ENCODE measurements around the gene TMC2.
"Not testable (repeated sequence)": the region's sequence is repeated elsewhere in the genome, so short reads cannot be mapped to it uniquely, and the experiment has no call there.

Gene TMC2

DNA sequence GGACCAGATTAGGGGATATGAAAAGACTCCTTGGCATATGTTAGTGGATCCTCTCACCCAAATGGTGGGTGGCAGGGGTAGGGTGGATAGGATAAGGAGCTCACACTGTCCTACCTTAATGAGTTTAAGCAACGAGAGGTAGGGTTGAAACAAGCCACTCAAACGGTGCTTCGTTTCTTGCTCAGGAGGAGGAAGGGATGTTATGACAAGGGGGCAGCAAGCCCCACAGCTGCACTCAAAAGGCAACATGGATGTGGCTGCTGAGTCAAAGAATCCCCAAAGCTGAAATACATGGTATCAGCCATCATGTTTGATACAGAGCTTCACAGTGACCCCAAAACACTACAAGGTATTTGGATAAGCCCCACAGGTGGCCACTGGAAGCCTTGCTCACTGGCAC lies 136.1 kb downstream of the TMC2 start:
- TF ChIP-seq, protein P1, sequence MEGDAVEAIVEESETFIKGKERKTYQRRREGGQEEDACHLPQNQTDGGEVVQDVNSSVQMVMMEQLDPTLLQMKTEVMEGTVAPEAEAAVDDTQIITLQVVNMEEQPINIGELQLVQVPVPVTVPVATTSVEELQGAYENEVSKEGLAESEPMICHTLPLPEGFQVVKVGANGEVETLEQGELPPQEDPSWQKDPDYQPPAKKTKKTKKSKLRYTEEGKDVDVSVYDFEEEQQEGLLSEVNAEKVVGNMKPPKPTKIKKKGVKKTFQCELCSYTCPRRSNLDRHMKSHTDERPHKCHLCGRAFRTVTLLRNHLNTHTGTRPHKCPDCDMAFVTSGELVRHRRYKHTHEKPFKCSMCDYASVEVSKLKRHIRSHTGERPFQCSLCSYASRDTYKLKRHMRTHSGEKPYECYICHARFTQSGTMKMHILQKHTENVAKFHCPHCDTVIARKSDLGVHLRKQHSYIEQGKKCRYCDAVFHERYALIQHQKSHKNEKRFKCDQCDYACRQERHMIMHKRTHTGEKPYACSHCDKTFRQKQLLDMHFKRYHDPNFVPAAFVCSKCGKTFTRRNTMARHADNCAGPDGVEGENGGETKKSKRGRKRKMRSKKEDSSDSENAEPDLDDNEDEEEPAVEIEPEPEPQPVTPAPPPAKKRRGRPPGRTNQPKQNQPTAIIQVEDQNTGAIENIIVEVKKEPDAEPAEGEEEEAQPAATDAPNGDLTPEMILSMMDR (IDR thresholded peaks at IDR 0.05; ENCODE audit: low read depth, low read length): no peak
- H3K4me3 ChIP-seq (ENCODE audit: low read depth, low read length): no peak overlapping the region

GRCh38 chr20:2673453-2673852 lies 137.1 kb downstream of the TMC2 start:
- H3K4me3 ChIP-seq (ENCODE audit: low read depth, low read length): no peak overlapping the region
- TF ChIP-seq, protein P1 (IDR thresholded peaks at IDR 0.05; ENCODE audit: low read depth, low read length): no peak

GRCh38 chr20:2680046-2680445 lies 143.7 kb downstream of the TMC2 start:
- H3K4me3 ChIP-seq (ENCODE audit: low read depth, low read length): no peak overlapping the region
- TF ChIP-seq, protein P1 (IDR thresholded peaks at IDR 0.05; ENCODE audit: low read depth, low read length): no peak

GRCh38 chr20:2682040-2682439 lies 145.7 kb downstream of the TMC2 start:
- H3K4me3 ChIP-seq (ENCODE audit: low read depth, low read length): not testable (repeated sequence)

- H3K4me3 ChIP-seq (ENCODE audit: low read depth, low read length): not testable (repeated sequence)
Measured at GRCh38 chr20:2684817-2685216, 148.4 kb downstream of the TMC2 start.

GRCh38 chr20:2687514-2687913 lies 151.1 kb downstream of the TMC2 start:
- TF ChIP-seq, protein P1 (IDR thresholded peaks at IDR 0.05; ENCODE audit: low read depth, low read length): no peak
- no peak overlapping the region for H3K4me3 ChIP-seq (ENCODE audit: low read depth, low read length)

- no peak overlapping the region for H3K4me3 ChIP-seq (ENCODE audit: low read depth, low read length)
- TF ChIP-seq, protein P1 (IDR thresholded peaks at IDR 0.05; ENCODE audit: low read depth, low read length): peak; percentile 58
Measured at GRCh38 chr20:2688041-2688591, 151.7 kb downstream of the TMC2 start.

DNA sequence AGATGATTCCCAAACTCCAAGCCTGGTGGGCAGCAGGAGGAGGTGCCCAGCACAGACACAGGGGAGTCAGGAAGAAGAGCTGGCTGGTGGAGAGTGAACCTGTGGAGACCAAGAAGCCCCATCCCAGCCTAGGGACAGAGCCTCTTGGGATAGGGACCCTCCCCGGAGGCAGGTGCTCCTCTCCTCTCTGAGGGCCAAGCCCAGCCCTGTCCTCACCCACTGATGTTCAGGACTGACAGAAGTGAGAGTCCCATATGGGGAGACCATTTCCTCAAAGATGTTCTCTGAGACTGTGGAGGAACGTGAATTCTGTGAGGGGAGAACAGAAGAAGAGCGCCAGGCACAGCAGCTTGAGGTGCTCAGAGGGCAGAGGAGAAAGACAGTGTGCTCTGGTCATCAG lies 153.8 kb downstream of the TMC2 start:
- no peak overlapping the region for H3K4me3 ChIP-seq (ENCODE audit: low read depth, low read length)
- TF ChIP-seq, protein P1 (IDR thresholded peaks at IDR 0.05; ENCODE audit: low read depth, low read length): no peak

Data from WI38 (cell line).